Measurements from ENCODE around the gene NAT16. TPM values are rescaled to one million over a fixed set of nuclear protein-coding genes. Genes with fewer than 3 reads are reported as not detected.

Gene NAT16
- total and polyA plus RNA-seq, 2 of the 13 experiments (the other 11 are each of a cell fraction or from before 2014, with no cell fraction given) = 0.04 TPM; not detected in 1

DNA sequence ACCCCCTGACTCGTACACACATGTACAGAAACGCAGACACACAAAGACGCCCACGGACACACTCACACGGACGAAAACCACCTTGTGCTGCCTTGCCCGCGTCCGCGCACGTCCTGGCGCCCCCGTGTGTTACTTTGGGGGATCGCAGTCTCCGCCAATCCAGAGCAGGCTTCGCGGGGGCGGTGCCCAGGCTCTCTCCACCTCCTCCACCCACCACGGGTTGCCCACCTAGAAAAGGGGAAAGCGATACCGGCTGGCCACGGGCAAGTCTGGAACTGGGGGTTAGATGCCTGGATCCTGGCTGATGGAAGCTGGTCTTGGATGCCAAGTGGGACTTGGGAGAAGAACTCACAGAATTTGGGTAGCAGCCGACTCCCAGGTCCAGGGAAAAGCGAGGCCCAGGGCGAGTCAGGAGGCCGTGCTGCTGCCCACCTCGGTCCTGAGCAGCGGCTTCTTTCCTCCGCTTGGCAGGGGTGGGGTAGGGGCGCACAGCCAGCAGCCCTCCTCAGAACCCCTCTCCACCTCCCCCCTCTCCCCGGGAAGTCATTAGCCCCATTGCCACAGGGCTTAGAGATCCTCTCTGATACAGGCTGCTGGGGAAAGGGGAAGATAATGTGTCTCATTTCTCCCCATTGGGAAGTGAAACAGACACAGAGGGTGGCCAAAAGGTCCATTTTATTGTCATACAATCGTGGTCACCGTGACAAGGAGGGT, 10.1 kb downstream of the NAT16 start (continued):
- TF ChIP-seq, protein P1, sequence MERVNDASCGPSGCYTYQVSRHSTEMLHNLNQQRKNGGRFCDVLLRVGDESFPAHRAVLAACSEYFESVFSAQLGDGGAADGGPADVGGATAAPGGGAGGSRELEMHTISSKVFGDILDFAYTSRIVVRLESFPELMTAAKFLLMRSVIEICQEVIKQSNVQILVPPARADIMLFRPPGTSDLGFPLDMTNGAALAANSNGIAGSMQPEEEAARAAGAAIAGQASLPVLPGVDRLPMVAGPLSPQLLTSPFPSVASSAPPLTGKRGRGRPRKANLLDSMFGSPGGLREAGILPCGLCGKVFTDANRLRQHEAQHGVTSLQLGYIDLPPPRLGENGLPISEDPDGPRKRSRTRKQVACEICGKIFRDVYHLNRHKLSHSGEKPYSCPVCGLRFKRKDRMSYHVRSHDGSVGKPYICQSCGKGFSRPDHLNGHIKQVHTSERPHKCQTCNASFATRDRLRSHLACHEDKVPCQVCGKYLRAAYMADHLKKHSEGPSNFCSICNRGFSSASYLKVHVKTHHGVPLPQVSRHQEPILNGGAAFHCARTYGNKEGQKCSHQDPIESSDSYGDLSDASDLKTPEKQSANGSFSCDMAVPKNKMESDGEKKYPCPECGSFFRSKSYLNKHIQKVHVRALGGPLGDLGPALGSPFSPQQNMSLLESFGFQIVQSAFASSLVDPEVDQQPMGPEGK (CRISPR knock-in tag; IDR thresholded peaks at IDR 0.05) = 0 out of 2 replicates have a peak, but pooled peaks have one; percentile 22
- TF ChIP-seq NFKB2 (CRISPR knock-in tag; IDR thresholded peaks at IDR 0.05; ENCODE audit: borderline replicate concordance) = peak; percentile 20; the same call in 1 of the 2 replicates
- TF ChIP-seq NRL (CRISPR knock-in tag; IDR thresholded peaks at IDR 0.05; ENCODE audit: borderline replicate concordance) = peak; percentile 84; the same call in 1 of the 2 replicates
- TF ChIP-seq, protein P2, sequence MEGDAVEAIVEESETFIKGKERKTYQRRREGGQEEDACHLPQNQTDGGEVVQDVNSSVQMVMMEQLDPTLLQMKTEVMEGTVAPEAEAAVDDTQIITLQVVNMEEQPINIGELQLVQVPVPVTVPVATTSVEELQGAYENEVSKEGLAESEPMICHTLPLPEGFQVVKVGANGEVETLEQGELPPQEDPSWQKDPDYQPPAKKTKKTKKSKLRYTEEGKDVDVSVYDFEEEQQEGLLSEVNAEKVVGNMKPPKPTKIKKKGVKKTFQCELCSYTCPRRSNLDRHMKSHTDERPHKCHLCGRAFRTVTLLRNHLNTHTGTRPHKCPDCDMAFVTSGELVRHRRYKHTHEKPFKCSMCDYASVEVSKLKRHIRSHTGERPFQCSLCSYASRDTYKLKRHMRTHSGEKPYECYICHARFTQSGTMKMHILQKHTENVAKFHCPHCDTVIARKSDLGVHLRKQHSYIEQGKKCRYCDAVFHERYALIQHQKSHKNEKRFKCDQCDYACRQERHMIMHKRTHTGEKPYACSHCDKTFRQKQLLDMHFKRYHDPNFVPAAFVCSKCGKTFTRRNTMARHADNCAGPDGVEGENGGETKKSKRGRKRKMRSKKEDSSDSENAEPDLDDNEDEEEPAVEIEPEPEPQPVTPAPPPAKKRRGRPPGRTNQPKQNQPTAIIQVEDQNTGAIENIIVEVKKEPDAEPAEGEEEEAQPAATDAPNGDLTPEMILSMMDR (CRISPR knock-in tag; IDR thresholded peaks at IDR 0.05) = peak; percentile 94
- peak; percentile 73 for TF ChIP-seq RAD21 (CRISPR knock-in tag; IDR thresholded peaks at IDR 0.05)
- no peak for TF ChIP-seq ZNF264 (CRISPR knock-in tag; IDR thresholded peaks at IDR 0.05)
- peak; percentile 30; the same call in 1 of the 2 replicates for TF ChIP-seq SAP130 (CRISPR knock-in tag; IDR thresholded peaks at IDR 0.05; ENCODE audit: low read depth)
- no peak for TF ChIP-seq FOXA1 (IDR thresholded peaks at IDR 0.05)
- TF ChIP-seq FOXA1 (CRISPR knock-in tag; IDR thresholded peaks at IDR 0.05) = no peak
- peak; percentile 67; the same call in 1 of the 2 replicates for TF ChIP-seq KDM2A (CRISPR knock-in tag; IDR thresholded peaks at IDR 0.05; ENCODE audit: borderline replicate concordance, low read depth)
- TF ChIP-seq THAP11 (CRISPR knock-in tag; IDR thresholded peaks at IDR 0.05) = 0 out of 2 replicates have a peak, but pooled peaks have one; percentile 28
- TF ChIP-seq ZNF446 (CRISPR knock-in tag; IDR thresholded peaks at IDR 0.05) = 0 out of 2 replicates have a peak, but pooled peaks have one; percentile 23
- TF ChIP-seq, protein P3, sequence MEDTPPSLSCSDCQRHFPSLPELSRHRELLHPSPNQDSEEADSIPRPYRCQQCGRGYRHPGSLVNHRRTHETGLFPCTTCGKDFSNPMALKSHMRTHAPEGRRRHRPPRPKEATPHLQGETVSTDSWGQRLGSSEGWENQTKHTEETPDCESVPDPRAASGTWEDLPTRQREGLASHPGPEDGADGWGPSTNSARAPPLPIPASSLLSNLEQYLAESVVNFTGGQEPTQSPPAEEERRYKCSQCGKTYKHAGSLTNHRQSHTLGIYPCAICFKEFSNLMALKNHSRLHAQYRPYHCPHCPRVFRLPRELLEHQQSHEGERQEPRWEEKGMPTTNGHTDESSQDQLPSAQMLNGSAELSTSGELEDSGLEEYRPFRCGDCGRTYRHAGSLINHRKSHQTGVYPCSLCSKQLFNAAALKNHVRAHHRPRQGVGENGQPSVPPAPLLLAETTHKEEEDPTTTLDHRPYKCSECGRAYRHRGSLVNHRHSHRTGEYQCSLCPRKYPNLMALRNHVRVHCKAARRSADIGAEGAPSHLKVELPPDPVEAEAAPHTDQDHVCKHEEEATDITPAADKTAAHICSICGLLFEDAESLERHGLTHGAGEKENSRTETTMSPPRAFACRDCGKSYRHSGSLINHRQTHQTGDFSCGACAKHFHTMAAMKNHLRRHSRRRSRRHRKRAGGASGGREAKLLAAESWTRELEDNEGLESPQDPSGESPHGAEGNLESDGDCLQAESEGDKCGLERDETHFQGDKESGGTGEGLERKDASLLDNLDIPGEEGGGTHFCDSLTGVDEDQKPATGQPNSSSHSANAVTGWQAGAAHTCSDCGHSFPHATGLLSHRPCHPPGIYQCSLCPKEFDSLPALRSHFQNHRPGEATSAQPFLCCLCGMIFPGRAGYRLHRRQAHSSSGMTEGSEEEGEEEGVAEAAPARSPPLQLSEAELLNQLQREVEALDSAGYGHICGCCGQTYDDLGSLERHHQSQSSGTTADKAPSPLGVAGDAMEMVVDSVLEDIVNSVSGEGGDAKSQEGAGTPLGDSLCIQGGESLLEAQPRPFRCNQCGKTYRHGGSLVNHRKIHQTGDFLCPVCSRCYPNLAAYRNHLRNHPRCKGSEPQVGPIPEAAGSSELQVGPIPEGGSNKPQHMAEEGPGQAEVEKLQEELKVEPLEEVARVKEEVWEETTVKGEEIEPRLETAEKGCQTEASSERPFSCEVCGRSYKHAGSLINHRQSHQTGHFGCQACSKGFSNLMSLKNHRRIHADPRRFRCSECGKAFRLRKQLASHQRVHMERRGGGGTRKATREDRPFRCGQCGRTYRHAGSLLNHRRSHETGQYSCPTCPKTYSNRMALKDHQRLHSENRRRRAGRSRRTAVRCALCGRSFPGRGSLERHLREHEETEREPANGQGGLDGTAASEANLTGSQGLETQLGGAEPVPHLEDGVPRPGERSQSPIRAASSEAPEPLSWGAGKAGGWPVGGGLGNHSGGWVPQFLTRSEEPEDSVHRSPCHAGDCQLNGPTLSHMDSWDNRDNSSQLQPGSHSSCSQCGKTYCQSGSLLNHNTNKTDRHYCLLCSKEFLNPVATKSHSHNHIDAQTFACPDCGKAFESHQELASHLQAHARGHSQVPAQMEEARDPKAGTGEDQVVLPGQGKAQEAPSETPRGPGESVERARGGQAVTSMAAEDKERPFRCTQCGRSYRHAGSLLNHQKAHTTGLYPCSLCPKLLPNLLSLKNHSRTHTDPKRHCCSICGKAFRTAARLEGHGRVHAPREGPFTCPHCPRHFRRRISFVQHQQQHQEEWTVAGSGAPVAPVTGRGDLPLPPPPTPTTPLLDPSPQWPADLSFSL (CRISPR knock-in tag; IDR thresholded peaks at IDR 0.05) = peak; percentile 82; the same call in 1 of the 2 replicates
- TF ChIP-seq, protein P4, sequence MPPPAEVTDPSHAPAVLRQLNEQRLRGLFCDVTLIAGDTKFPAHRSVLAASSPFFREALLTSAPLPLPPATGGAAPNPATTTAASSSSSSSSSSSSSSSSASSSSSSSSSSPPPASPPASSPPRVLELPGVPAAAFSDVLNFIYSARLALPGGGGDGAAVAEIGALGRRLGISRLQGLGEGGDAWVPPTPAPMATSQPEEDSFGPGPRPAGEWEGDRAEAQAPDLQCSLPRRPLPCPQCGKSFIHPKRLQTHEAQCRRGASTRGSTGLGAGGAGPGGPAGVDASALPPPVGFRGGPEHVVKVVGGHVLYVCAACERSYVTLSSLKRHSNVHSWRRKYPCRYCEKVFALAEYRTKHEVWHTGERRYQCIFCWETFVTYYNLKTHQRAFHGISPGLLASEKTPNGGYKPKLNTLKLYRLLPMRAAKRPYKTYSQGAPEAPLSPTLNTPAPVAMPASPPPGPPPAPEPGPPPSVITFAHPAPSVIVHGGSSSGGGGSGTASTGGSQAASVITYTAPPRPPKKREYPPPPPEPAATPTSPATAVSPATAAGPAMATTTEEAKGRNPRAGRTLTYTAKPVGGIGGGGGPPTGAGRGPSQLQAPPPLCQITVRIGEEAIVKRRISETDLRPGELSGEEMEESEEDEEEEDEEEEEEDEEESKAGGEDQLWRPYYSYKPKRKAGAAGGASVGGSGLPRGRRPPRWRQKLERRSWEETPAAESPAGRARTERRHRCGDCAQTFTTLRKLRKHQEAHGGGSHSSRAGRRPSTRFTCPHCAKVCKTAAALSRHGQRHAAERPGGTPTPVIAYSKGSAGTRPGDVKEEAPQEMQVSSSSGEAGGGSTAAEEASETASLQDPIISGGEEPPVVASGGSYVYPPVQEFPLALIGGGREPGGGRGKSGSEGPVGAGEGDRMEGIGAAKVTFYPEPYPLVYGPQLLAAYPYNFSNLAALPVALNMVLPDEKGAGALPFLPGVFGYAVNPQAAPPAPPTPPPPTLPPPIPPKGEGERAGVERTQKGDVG (CRISPR knock-in tag; IDR thresholded peaks at IDR 0.05; ENCODE audit: borderline replicate concordance) = no peak
- TF ChIP-seq ZNF331 (CRISPR knock-in tag; IDR thresholded peaks at IDR 0.05) = 0 out of 2 replicates have a peak, but pooled peaks have one; percentile 30
